Uterus (tissue), 2 donors: Measurements from ENCODE around the gene ITGAD.

ENCODE experiments used
- CTCF ChIP-seq, 4 experiments: fragments of 200-600 bp in 2 of 4; fragments of 450-650 bp in 2 of 4; sonication (generic) in 2 of 4; IDR thresholded peaks; one replicate each; pipeline ENCODE4 v1.5.1; 2016 to 2019; ENCODE audit warnings: antibody characterized with exemption in 4 of 4, mild to moderate bottlenecking in 2 of 4, moderate library complexity in 1 of 4
- POLR2A ChIP-seq, 2 donors: fragments of 450-650 bp; IDR thresholded peaks; one replicate each; pipeline ENCODE4 v1.6.1; 2016; ENCODE audit warnings: antibody characterized with exemption in 2 of 2, mild to moderate bottlenecking in 1 of 2, moderate library complexity in 1 of 2

GRCh38 chr16:31458844-31459686 is 65.9 kb downstream of the ITGAD start, which contains the start of gene ARMC5:
- TF ChIP-seq CTCF (IDR thresholded peaks at IDR 0.05) (peak; percentile 61 to 79 (median 76)), POLR2A (IDR thresholded peaks at IDR 0.05) (peak in 1 of 2 donors; percentile 78)
